ENCODE measurements around the gene KIF26B.
"Not testable (repeated sequence)": the region's sequence is repeated elsewhere in the genome, so short reads cannot be mapped to it uniquely, and the experiment has no call there.

KIF26B gene

GRCh38 chr1:245383396-245384330, 228.9 kb downstream of the KIF26B start:
- H3K4me1 ChIP-seq (ENCODE audit: control insufficient read depth, insufficient read depth, low read length), result no peaks in the 10 kb centered on the region
- no peak overlapping the region for H3K4me3 ChIP-seq (ENCODE audit: low read length)
- H3K36me3 ChIP-seq (ENCODE audit: control insufficient read depth, insufficient read depth, low read length), result no peaks in the 10 kb centered on the region
- no peaks in the 10 kb centered on the region for H3K27me3 ChIP-seq (ENCODE audit: control insufficient read depth, insufficient read depth, low read length)
- no peak overlapping the region for H3K9ac ChIP-seq (ENCODE audit: low read length)
- H3K9me3 ChIP-seq (ENCODE audit: control insufficient read depth, low read length), result no peaks in the 10 kb centered on the region

- no peaks in the 10 kb centered on the region for H3K27me3 ChIP-seq (ENCODE audit: control insufficient read depth, insufficient read depth, low read length)
Observed at GRCh38 chr1:245386297-245386971, 231.6 kb downstream of the KIF26B start.

GRCh38 chr1:245388687-245389086, 233.9 kb downstream of the KIF26B start:
- Histone ChIP-seq H3K36me3 (ENCODE audit: control insufficient read depth, insufficient read depth, low read length) (no peaks in the 10 kb centered on the region), H3K4me1 (ENCODE audit: control insufficient read depth, insufficient read depth, low read length) (no peaks in the 10 kb centered on the region), H3K27me3 (ENCODE audit: control insufficient read depth, insufficient read depth, low read length) (no peaks in the 10 kb centered on the region), H3K4me3 (ENCODE audit: low read length) (no peak overlapping the region), H3K9ac (ENCODE audit: low read length) (no peak overlapping the region), H3K9me3 (ENCODE audit: control insufficient read depth, low read length) (no peaks in the 10 kb centered on the region)

More at GRCh38 chr1:245386297-245386971, 231.6 kb downstream of the KIF26B start:
- H3K9me3 ChIP-seq (ENCODE audit: control insufficient read depth, low read length), result no peaks in the 10 kb centered on the region
- no peak overlapping the region for H3K9ac ChIP-seq (ENCODE audit: low read length)
- no peaks in the 10 kb centered on the region for H3K36me3 ChIP-seq (ENCODE audit: control insufficient read depth, insufficient read depth, low read length)
- H3K4me3 ChIP-seq (ENCODE audit: low read length), result no peak overlapping the region
- H3K4me1 ChIP-seq (ENCODE audit: control insufficient read depth, insufficient read depth, low read length), result no peaks in the 10 kb centered on the region

- Histone ChIP-seq H3K36me3 (ENCODE audit: control insufficient read depth, insufficient read depth, low read length) (no peaks in the 10 kb centered on the region), H3K4me3 (ENCODE audit: low read length) (no peak overlapping the region), H3K9me3 (ENCODE audit: control insufficient read depth, low read length) (no peaks in the 10 kb centered on the region), H3K9ac (ENCODE audit: low read length) (no peak overlapping the region), H3K4me1 (ENCODE audit: control insufficient read depth, insufficient read depth, low read length) (no peaks in the 10 kb centered on the region), H3K27me3 (ENCODE audit: control insufficient read depth, insufficient read depth, low read length) (no peaks in the 10 kb centered on the region)
Observed at GRCh38 chr1:245389873-245390272, 235.1 kb downstream of the KIF26B start.

GRCh38 chr1:245390975-245391374, 236.2 kb downstream of the KIF26B start:
- H3K4me3 ChIP-seq (ENCODE audit: low read length), result no peak overlapping the region
- H3K9ac ChIP-seq (ENCODE audit: low read length), result no peak overlapping the region
- H3K27me3 ChIP-seq (ENCODE audit: control insufficient read depth, insufficient read depth, low read length), result no peaks in the 10 kb centered on the region
- H3K4me1 ChIP-seq (ENCODE audit: control insufficient read depth, insufficient read depth, low read length), result no peaks in the 10 kb centered on the region
- H3K9me3 ChIP-seq (ENCODE audit: control insufficient read depth, low read length), result no peaks in the 10 kb centered on the region
- no peaks in the 10 kb centered on the region for H3K36me3 ChIP-seq (ENCODE audit: control insufficient read depth, insufficient read depth, low read length)

- H3K4me1 ChIP-seq (ENCODE audit: control insufficient read depth, insufficient read depth, low read length), result peaks cover 4% of the 10 kb centered on the region
- no peak overlapping the region for H3K4me3 ChIP-seq (ENCODE audit: low read length)
- no peaks in the 10 kb centered on the region for H3K27me3 ChIP-seq (ENCODE audit: control insufficient read depth, insufficient read depth, low read length)
- H3K9ac ChIP-seq (ENCODE audit: low read length), result no peak overlapping the region
- no peaks in the 10 kb centered on the region for H3K9me3 ChIP-seq (ENCODE audit: control insufficient read depth, low read length)
- no peaks in the 10 kb centered on the region for H3K36me3 ChIP-seq (ENCODE audit: control insufficient read depth, insufficient read depth, low read length)
Observed at GRCh38 chr1:245393694-245394093, 238.9 kb downstream of the KIF26B start.

- H3K9me3 ChIP-seq (ENCODE audit: control insufficient read depth, low read length), result no peaks in the 10 kb centered on the region
- no peaks in the 10 kb centered on the region for H3K27me3 ChIP-seq (ENCODE audit: control insufficient read depth, insufficient read depth, low read length)
- no peak overlapping the region for H3K4me3 ChIP-seq (ENCODE audit: low read length)
- H3K4me1 ChIP-seq (ENCODE audit: control insufficient read depth, insufficient read depth, low read length), result peaks cover 4% of the 10 kb centered on the region
- H3K36me3 ChIP-seq (ENCODE audit: control insufficient read depth, insufficient read depth, low read length), result no peaks in the 10 kb centered on the region
- no peak overlapping the region for H3K9ac ChIP-seq (ENCODE audit: low read length)
Observed at GRCh38 chr1:245395680-245396079, 240.9 kb downstream of the KIF26B start.

- H3K27me3 ChIP-seq (ENCODE audit: control insufficient read depth, insufficient read depth, low read length), result no peaks in the 10 kb centered on the region
- H3K9ac ChIP-seq (ENCODE audit: low read length), result no peak overlapping the region
- H3K4me3 ChIP-seq (ENCODE audit: low read length), result no peak overlapping the region
- H3K9me3 ChIP-seq (ENCODE audit: control insufficient read depth, low read length), result no peaks in the 10 kb centered on the region
- peaks cover 4% of the 10 kb centered on the region for H3K4me1 ChIP-seq (ENCODE audit: control insufficient read depth, insufficient read depth, low read length)
- no peaks in the 10 kb centered on the region for H3K36me3 ChIP-seq (ENCODE audit: control insufficient read depth, insufficient read depth, low read length)
Observed at GRCh38 chr1:245396615-245397014, 241.8 kb downstream of the KIF26B start.

GRCh38 chr1:245397771-245398170, 243.0 kb downstream of the KIF26B start:
- Histone ChIP-seq H3K27me3 (ENCODE audit: control insufficient read depth, insufficient read depth, low read length) (no peaks in the 10 kb centered on the region), H3K36me3 (ENCODE audit: control insufficient read depth, insufficient read depth, low read length) (no peaks in the 10 kb centered on the region)

GRCh38 chr1:245398180-245398579, 243.4 kb downstream of the KIF26B start:
- H3K4me1 ChIP-seq (ENCODE audit: control insufficient read depth, insufficient read depth, low read length), result peaks cover 4% of the 10 kb centered on the region
- H3K9ac ChIP-seq (ENCODE audit: low read length), result no peak overlapping the region
- no peaks in the 10 kb centered on the region for H3K36me3 ChIP-seq (ENCODE audit: control insufficient read depth, insufficient read depth, low read length)
- H3K9me3 ChIP-seq (ENCODE audit: control insufficient read depth, low read length), result no peaks in the 10 kb centered on the region
- no peak overlapping the region for H3K4me3 ChIP-seq (ENCODE audit: low read length)
- H3K27me3 ChIP-seq (ENCODE audit: control insufficient read depth, insufficient read depth, low read length), result no peaks in the 10 kb centered on the region

More at GRCh38 chr1:245397771-245398170, 243.0 kb downstream of the KIF26B start:
- Histone ChIP-seq H3K9me3 (ENCODE audit: control insufficient read depth, low read length) (no peaks in the 10 kb centered on the region), H3K9ac (ENCODE audit: low read length) (no peak overlapping the region), H3K4me1 (ENCODE audit: control insufficient read depth, insufficient read depth, low read length) (peaks cover 4% of the 10 kb centered on the region), H3K4me3 (ENCODE audit: low read length) (no peak overlapping the region)

- H3K9me3 ChIP-seq (ENCODE audit: control insufficient read depth, low read length), result no peaks in the 10 kb centered on the region
- H3K36me3 ChIP-seq (ENCODE audit: control insufficient read depth, insufficient read depth, low read length), result no peaks in the 10 kb centered on the region
- H3K9ac ChIP-seq (ENCODE audit: low read length), result no peak overlapping the region
- H3K27me3 ChIP-seq (ENCODE audit: control insufficient read depth, insufficient read depth, low read length), result no peaks in the 10 kb centered on the region
- H3K4me1 ChIP-seq (ENCODE audit: control insufficient read depth, insufficient read depth, low read length), result peaks cover 4% of the 10 kb centered on the region
- no peak overlapping the region for H3K4me3 ChIP-seq (ENCODE audit: low read length)
Observed at GRCh38 chr1:245401881-245402587, 247.2 kb downstream of the KIF26B start.

GRCh38 chr1:245402998-245403397, 248.2 kb downstream of the KIF26B start:
- H3K4me3 ChIP-seq (ENCODE audit: low read length); H3K9me3 ChIP-seq (ENCODE audit: control insufficient read depth, low read length); H3K27me3 ChIP-seq (ENCODE audit: control insufficient read depth, insufficient read depth, low read length); H3K4me1 ChIP-seq (ENCODE audit: control insufficient read depth, insufficient read depth, low read length); H3K9ac ChIP-seq (ENCODE audit: low read length); H3K36me3 ChIP-seq (ENCODE audit: control insufficient read depth, insufficient read depth, low read length): not testable (repeated sequence)
